ENCODE results near the gene ACTR1A. TPM values are rescaled to one million over a fixed set of nuclear protein-coding genes. Genes with fewer than 3 reads are reported as not detected.

The ACTR1A gene
- total and polyA plus RNA-seq, 7 experiments from 2014 or later: 47.5 to 69.4 (median 58.9) TPM

DNA sequence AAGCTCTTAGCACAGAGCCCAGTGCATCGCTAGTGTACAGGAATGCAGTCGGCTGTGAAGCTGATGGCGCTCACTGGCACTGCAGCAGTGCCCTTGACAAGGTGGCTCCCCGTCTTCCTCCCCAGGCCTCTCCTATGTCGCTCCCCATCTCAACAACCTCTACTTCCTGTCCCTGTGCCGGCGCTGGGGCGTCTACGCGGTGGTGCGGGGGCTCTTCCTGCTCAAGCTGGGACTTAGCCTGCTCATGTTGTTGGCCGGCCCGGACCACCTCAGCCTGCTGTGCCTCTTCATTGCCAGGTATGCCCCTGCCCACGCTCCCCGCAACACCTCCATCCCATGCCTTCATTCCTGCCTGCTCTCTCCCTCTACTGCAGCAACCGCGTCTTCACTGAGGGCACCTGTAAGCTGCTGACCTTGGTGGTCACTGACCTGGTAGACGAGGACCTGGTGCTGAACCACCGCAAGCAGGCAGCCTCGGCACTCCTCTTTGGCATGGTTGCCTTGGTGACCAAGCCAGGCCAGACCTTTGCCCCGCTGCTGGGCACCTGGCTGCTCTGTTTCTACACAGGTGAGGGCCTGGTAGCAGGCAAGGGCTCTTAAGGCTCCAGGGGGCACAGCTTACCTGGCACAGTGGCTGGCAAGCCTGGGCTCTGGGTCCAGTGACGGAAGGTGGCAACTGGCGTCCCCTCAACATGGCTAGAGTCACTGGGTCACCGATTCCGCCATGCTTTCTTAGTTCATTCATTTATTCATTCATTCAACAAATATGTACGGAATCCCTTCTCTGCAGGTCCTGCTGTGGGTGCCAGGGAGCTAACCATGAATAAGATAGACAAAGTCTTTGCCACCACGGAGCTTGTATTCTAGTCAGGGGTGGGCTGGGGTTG lies 28.8 kb downstream of the ACTR1A start:
- Mint-ChIP-seq H3K27ac (peak overlapping the region; percentile 71 to 96 (median 86)), H3K36me3 (peaks cover 0 to 9% (median 6%) of the 10 kb centered on the region in 5 donors), H3K27me3 (no peaks in the 10 kb centered on the region), H3K4me1 (peaks cover 13 to 47% (median 32%) of the 10 kb centered on the region in 7 donors), H3K9me3 (no peaks in the 10 kb centered on the region), H3K4me3 (peak overlapping the region; percentile 18 to 74 (median 60))
- CTCF ChIA-PET: interaction anchor here (1.3 to 2.7 kb wide), 4 partner anchors 78 to 244 kb away, joined by 3 to 7 read pairs (median 6); partner anchors contain the start of gene NFKB2
- Histone ChIP-seq H3K4me3 (ENCODE audit: low read length) (no peak overlapping the region), H3K36me3 (ENCODE audit: control insufficient read depth in 2 of 3, insufficient read depth in 3 of 3, low read length in 3 of 3) (peaks cover 0 to 9% (median 0%) of the 10 kb centered on the region in 3 experiments), H3K4me1 (ENCODE audit: control insufficient read depth in 2 of 2, insufficient read depth in 2 of 2, low read length in 2 of 2) (peaks cover 9 to 12% of the 10 kb centered on the region in 2 donors), H3K9me3 (ENCODE audit: control insufficient read depth in 2 of 3, low read length in 3 of 3) (no peaks in the 10 kb centered on the region), H3K27ac (ENCODE audit: low read depth, low read length) (peak overlapping the region; percentile 59), H3K27me3 (ENCODE audit: control insufficient read depth in 2 of 2, insufficient read depth in 2 of 2, low read length in 2 of 2) (no peaks in the 10 kb centered on the region)
- ATAC-seq (peak; percentile 64), DNase-seq (peak in 5 of 9 donors; percentile 32 to 45 (median 34))
- intact Hi-C loops (cut with micrococcal nuclease): no loop called here
- POLR2A ChIA-PET: interaction anchor here (0.6 to 2.6 kb wide), 9 partner anchors 9 to 284 kb away, joined by 3 to 15 read pairs (median 6); partner anchors contain the start of genes CUEDC2 and FBXL15

GRCh38 chr10:102470579-102471546 lies 31.6 kb downstream of the ACTR1A start:
- DNase-seq (no peak), ATAC-seq (no peak)
- H3K36me3 ChIP-seq (ENCODE audit: control insufficient read depth in 2 of 3, insufficient read depth in 3 of 3, low read length in 3 of 3): peaks cover 0 to 13% (median 0%) of the 10 kb centered on the region in 3 experiments
- H3K36me3 Mint-ChIP-seq: peaks cover 0 to 13% (median 6%) of the 10 kb centered on the region in 5 donors
- peak overlapping the region in 1 of 10 donors; percentile 43 for H3K4me3 Mint-ChIP-seq
- no peak overlapping the region for H3K27ac Mint-ChIP-seq
- intact Hi-C loops (cut with micrococcal nuclease): no loop called here
- no peaks in the 10 kb centered on the region for H3K9me3 Mint-ChIP-seq
- CTCF ChIA-PET: interaction anchor here (0.6 to 2.7 kb wide), 4 partner anchors 9 to 113 kb away, joined by 4 to 7 read pairs (median 5); no protein-coding TSS in a partner anchor
- H3K4me1 ChIP-seq (ENCODE audit: control insufficient read depth in 2 of 2, insufficient read depth in 2 of 2, low read length in 2 of 2): peaks cover 9 to 11% of the 10 kb centered on the region in 2 donors
- no peaks in the 10 kb centered on the region for H3K27me3 Mint-ChIP-seq
- peaks cover 7 to 30% (median 19%) of the 10 kb centered on the region in 7 donors for H3K4me1 Mint-ChIP-seq
- no peaks in the 10 kb centered on the region for H3K9me3 ChIP-seq (ENCODE audit: control insufficient read depth in 2 of 3, low read length in 3 of 3)
- no peaks in the 10 kb centered on the region for H3K27me3 ChIP-seq (ENCODE audit: control insufficient read depth in 2 of 2, insufficient read depth in 2 of 2, low read length in 2 of 2)
- H3K27ac ChIP-seq (ENCODE audit: low read depth, low read length): no peak overlapping the region
- H3K4me3 ChIP-seq (ENCODE audit: low read length): no peak overlapping the region
- POLR2A ChIA-PET: interaction anchor here (0.7 to 1.6 kb wide), 6 partner anchors 9 to 76 kb away, joined by 3 to 7 read pairs (median 3); partner anchors contain the start of genes C10orf95 and NFKB2

DNA sequence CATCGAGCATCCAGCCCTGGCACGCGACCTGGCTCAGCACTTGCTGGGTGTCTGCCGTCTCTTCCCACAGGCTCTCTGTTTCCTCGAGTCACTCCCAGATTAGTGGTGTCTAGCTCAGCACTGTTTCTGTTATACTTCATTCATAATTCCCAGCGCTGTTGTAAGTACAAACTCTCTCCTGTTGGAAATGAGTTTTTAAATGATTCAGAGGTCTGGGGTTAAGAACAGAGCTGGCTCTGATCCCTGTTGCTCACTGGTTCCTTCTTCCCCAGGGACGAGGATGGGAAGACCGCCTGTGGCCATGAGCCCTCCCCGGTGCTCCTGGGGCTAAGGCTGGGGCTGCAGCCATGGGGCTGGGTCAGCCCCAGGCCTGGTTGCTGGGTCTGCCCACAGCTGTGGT lies 33.8 kb downstream of the ACTR1A start:
- CTCF ChIA-PET: interaction anchor here (0.6 to 1.5 kb wide), 4 partner anchors 10 to 75 kb away, joined by 3 to 6 read pairs (median 4); no protein-coding TSS in a partner anchor
- Histone ChIP-seq H3K27me3 (ENCODE audit: control insufficient read depth in 2 of 2, insufficient read depth in 2 of 2, low read length in 2 of 2) (no peaks in the 10 kb centered on the region), H3K4me3 (ENCODE audit: low read length) (no peak overlapping the region), H3K36me3 (ENCODE audit: control insufficient read depth in 2 of 3, insufficient read depth in 3 of 3, low read length in 3 of 3) (peaks cover 0 to 13% (median 0%) of the 10 kb centered on the region in 3 experiments), H3K4me1 (ENCODE audit: control insufficient read depth in 2 of 2, insufficient read depth in 2 of 2, low read length in 2 of 2) (peaks cover 9 to 11% of the 10 kb centered on the region in 2 donors), H3K9me3 (ENCODE audit: control insufficient read depth in 2 of 3, low read length in 3 of 3) (no peaks in the 10 kb centered on the region), H3K27ac (ENCODE audit: low read depth, low read length) (no peak overlapping the region)
- intact Hi-C loops (cut with micrococcal nuclease): no loop called here
- Mint-ChIP-seq H3K27ac (no peak overlapping the region), H3K27me3 (no peaks in the 10 kb centered on the region), H3K4me1 (peaks cover 6 to 19% (median 15%) of the 10 kb centered on the region in 7 donors), H3K9me3 (no peaks in the 10 kb centered on the region), H3K4me3 (no peak overlapping the region), H3K36me3 (peaks cover 0 to 10% (median 5%) of the 10 kb centered on the region in 5 donors)
- ATAC-seq: no peak
- no peak for DNase-seq
- POLR2A ChIA-PET: interaction anchor here (0.6 to 1.3 kb wide), 4 partner anchors 12 to 350 kb away, joined by 3 read pairs; no protein-coding TSS in a partner anchor

DNA sequence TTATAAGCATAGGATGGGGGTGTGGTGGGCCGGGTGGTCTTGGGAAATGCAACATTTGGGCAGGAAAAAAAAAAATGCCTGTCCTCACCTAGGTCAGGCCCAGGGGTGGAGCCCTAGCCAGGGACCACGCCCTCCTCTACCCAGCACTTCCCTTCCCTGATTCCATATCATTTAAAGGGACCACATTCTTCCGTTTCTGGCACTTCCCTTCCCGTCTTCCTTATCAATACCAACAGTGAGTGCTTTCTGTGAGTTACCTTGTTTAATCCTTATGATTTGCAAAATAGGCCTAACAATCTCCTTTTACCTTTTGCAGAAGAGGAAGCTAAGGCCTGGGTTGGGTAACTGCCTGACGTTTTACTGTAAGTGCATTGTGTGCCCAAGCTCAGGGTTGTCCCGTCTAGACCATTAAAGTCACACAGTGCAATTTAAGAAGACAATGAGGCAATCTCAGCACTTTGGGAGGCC lies 34.5 kb downstream of the ACTR1A start:
- H3K4me3 Mint-ChIP-seq: no peak overlapping the region

DNA sequence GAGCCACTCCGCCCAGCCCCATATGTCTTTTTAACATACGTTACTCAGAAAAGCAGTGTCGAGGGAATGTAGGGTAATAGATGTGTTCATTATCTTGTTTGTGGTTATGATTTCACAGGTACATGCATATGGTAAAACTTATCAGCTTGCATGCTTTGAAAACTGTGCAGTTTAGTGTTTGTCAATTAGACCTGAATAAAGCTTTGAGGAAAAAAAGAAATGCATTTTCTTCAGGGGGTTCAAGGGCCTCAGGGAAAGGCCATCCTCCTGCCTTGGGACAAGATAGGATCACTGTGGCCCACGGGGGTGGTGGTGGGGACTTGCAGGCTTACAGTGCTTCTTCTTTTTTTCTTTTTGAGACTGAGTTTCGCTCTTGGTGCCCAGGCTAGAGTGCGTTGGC lies 35.2 kb downstream of the ACTR1A start:
- CTCF ChIA-PET: interaction anchor here (1.1 to 1.5 kb wide), 2 partner anchors 12 to 74 kb away, joined by 3 to 4 read pairs; no protein-coding TSS in a partner anchor
- H3K4me1 Mint-ChIP-seq: peaks cover 6 to 24% (median 14%) of the 10 kb centered on the region in 7 donors

More for the DNA sequence above, 34.5 kb downstream of the ACTR1A start:
- ChIA-PET POLR2A (interaction anchor here (1.1 kb wide), 1 partner anchor 75 kb away, joined by 3 read pairs; no protein-coding TSS in a partner anchor), CTCF (interaction anchor here (0.9 to 1.5 kb wide), 2 partner anchors 11 to 74 kb away, joined by 4 read pairs; no protein-coding TSS in a partner anchor)
- H3K9me3 Mint-ChIP-seq: no peaks in the 10 kb centered on the region
- peaks cover 0 to 2% (median 0%) of the 10 kb centered on the region in 5 donors for H3K27me3 Mint-ChIP-seq
- H3K27ac Mint-ChIP-seq: no peak overlapping the region
- Histone ChIP-seq H3K27me3 (ENCODE audit: control insufficient read depth in 2 of 2, insufficient read depth in 2 of 2, low read length in 2 of 2) (no peaks in the 10 kb centered on the region), H3K27ac (ENCODE audit: low read depth, low read length) (no peak overlapping the region), H3K4me1 (ENCODE audit: control insufficient read depth in 2 of 2, insufficient read depth in 2 of 2, low read length in 2 of 2) (peaks cover 2 to 7% of the 10 kb centered on the region in 2 donors), H3K4me3 (ENCODE audit: low read length) (no peak overlapping the region), H3K9me3 (ENCODE audit: control insufficient read depth in 2 of 3, low read length in 3 of 3) (no peaks in the 10 kb centered on the region), H3K36me3 (ENCODE audit: control insufficient read depth in 2 of 3, insufficient read depth in 3 of 3, low read length in 3 of 3) (peaks cover 0 to 13% (median 0%) of the 10 kb centered on the region in 3 experiments)
- peaks cover 6 to 18% (median 12%) of the 10 kb centered on the region in 7 donors for H3K4me1 Mint-ChIP-seq
- DNase-seq: no peak
- peak; percentile 61 for ATAC-seq
- peaks cover 0 to 10% (median 5%) of the 10 kb centered on the region in 5 donors for H3K36me3 Mint-ChIP-seq
- intact Hi-C loops (cut with micrococcal nuclease): no loop called here

More for the DNA sequence above, 35.2 kb downstream of the ACTR1A start:
- peaks cover 0 to 10% (median 5%) of the 10 kb centered on the region in 5 donors for H3K36me3 Mint-ChIP-seq
- POLR2A ChIA-PET: no interaction called here
- ATAC-seq (no peak), DNase-seq (no peak)
- Histone ChIP-seq H3K27me3 (ENCODE audit: control insufficient read depth in 2 of 2, insufficient read depth in 2 of 2, low read length in 2 of 2) (no peaks in the 10 kb centered on the region), H3K9me3 (ENCODE audit: control insufficient read depth in 2 of 3, low read length in 3 of 3) (no peaks in the 10 kb centered on the region), H3K27ac (ENCODE audit: low read depth, low read length) (no peak overlapping the region), H3K36me3 (ENCODE audit: control insufficient read depth in 2 of 3, insufficient read depth in 3 of 3, low read length in 3 of 3) (peaks cover 0 to 13% (median 0%) of the 10 kb centered on the region in 3 experiments), H3K4me1 (ENCODE audit: control insufficient read depth in 2 of 2, insufficient read depth in 2 of 2, low read length in 2 of 2) (no peaks in the 10 kb centered on the region), H3K4me3 (ENCODE audit: low read length) (no peak overlapping the region)
- intact Hi-C loops (cut with micrococcal nuclease): no loop called here
- H3K27ac Mint-ChIP-seq: peak overlapping the region in 1 of 9 donors; percentile 12
- no peaks in the 10 kb centered on the region for H3K9me3 Mint-ChIP-seq
- no peak overlapping the region for H3K4me3 Mint-ChIP-seq
- H3K27me3 Mint-ChIP-seq: peaks cover 0 to 2% (median 0%) of the 10 kb centered on the region in 5 donors
